ENCODE measurements around the gene OSBPL8.
"Not testable (repeated sequence)": the region's sequence is repeated elsewhere in the genome, so short reads cannot be mapped to it uniquely, and the experiment has no call there.

OSBPL8 gene

GRCh38 chr12:76422154-76422542, 137.4 kb downstream of the OSBPL8 start:
- ATAC-seq: no peak
- DNase-seq: no peak

- ATAC-seq (no peak), DNase-seq (no peak)
These were observed 138.5 kb downstream of the OSBPL8 start for GRCh38 chr12:76421046-76421445.

- DNase-seq: no peak
- no peak for ATAC-seq
These were observed 139.3 kb downstream of the OSBPL8 start for GRCh38 chr12:76420222-76420621.

- no peak for DNase-seq
- no peak for ATAC-seq
These were observed 142.5 kb downstream of the OSBPL8 start for GRCh38 chr12:76417116-76417515.

GRCh38 chr12:76413121-76413520, 146.4 kb downstream of the OSBPL8 start:
- DNase-seq: no peak
- no peak for ATAC-seq

- ATAC-seq (no peak), DNase-seq (no peak)
These were observed 148.8 kb downstream of the OSBPL8 start for GRCh38 chr12:76410781-76411180.

- DNase-seq (no peak), ATAC-seq (no peak)
These were observed 149.2 kb downstream of the OSBPL8 start for GRCh38 chr12:76410371-76410770.

GRCh38 chr12:76409074-76409473, 150.5 kb downstream of the OSBPL8 start:
- ATAC-seq: no peak
- DNase-seq: no peak

GRCh38 chr12:76407710-76408109, 151.9 kb downstream of the OSBPL8 start:
- no peak for ATAC-seq

GRCh38 chr12:76402259-76402658, 157.3 kb downstream of the OSBPL8 start:
- DNase-seq (no peak), ATAC-seq (no peak)

More at GRCh38 chr12:76407710-76408109, 151.9 kb downstream of the OSBPL8 start:
- DNase-seq: no peak

- no peak for ATAC-seq
- no peak for DNase-seq
These were observed 159.4 kb downstream of the OSBPL8 start for GRCh38 chr12:76400136-76400535.

- DNase-seq (no peak), ATAC-seq (no peak)
These were observed 160.5 kb downstream of the OSBPL8 start for GRCh38 chr12:76399040-76399439.

GRCh38 chr12:76398106-76398505, 161.5 kb downstream of the OSBPL8 start:
- ATAC-seq (no peak), DNase-seq (no peak)

- DNase-seq (no peak), ATAC-seq (no peak)
These were observed 168.1 kb downstream of the OSBPL8 start for GRCh38 chr12:76391461-76391860.

GRCh38 chr12:76387614-76388013, 172.0 kb downstream of the OSBPL8 start:
- DNase-seq (no peak), ATAC-seq (no peak)

- ATAC-seq: no peak
- no peak for DNase-seq
These were observed 175.0 kb downstream of the OSBPL8 start for GRCh38 chr12:76384560-76384959.

- DNase-seq: no peak
- ATAC-seq: no peak
These were observed 175.6 kb downstream of the OSBPL8 start for GRCh38 chr12:76383988-76384387.

GRCh38 chr12:76379261-76379660, 180.3 kb downstream of the OSBPL8 start:
- no peak for ATAC-seq
- DNase-seq: no peak

GRCh38 chr12:76376876-76377275, 182.7 kb downstream of the OSBPL8 start:
- DNase-seq, ATAC-seq: not testable (repeated sequence)

- ATAC-seq: no peak
- DNase-seq: no peak
These were observed 183.6 kb downstream of the OSBPL8 start for GRCh38 chr12:76375939-76376338.

GRCh38 chr12:76375470-76375869, 184.1 kb downstream of the OSBPL8 start:
- no peak for DNase-seq
- no peak for ATAC-seq

GRCh38 chr12:76374386-76375020, 185.1 kb downstream of the OSBPL8 start:
- DNase-seq (no peak), ATAC-seq (peak; percentile 52)

GRCh38 chr12:76368230-76368629, 191.3 kb downstream of the OSBPL8 start:
- ATAC-seq (no peak), DNase-seq (no peak)

- DNase-seq: no peak
- no peak for ATAC-seq
These were observed 193.4 kb downstream of the OSBPL8 start for GRCh38 chr12:76366163-76366562.

GRCh38 chr12:76364131-76364530, 195.4 kb downstream of the OSBPL8 start:
- not testable (repeated sequence) for DNase-seq, ATAC-seq

Measured in stimulated activated naive CD8-positive, alpha-beta T cell treated with anti-CD3 and anti-CD28 coated beads, Interleukin-15, Interleukin-2, amounts not matched to agents 100 U/mL and 50 U/mL, for 24 hours (primary cell).